ENCODE measurements around the gene TRPM4. TPM values are rescaled to one million over a fixed set of nuclear protein-coding genes. Genes with fewer than 3 reads are reported as not detected.

The TRPM4 gene
- total RNA-seq, 1 donor from 2014 or later: 51.6 TPM

GRCh38 chr19:49193822-49194394, 36.3 kb downstream of the TRPM4 start:
- no peak overlapping the region for H3K27ac ChIP-seq
- ATAC-seq (no peak), DNase-seq (peak; percentile 10)
- H3K4me1 ChIP-seq: peaks cover 13% of the 10 kb centered on the region
- H3K4me3 ChIP-seq: no peak overlapping the region
- no peaks in the 10 kb centered on the region for H3K27me3 ChIP-seq (ENCODE audit: low read depth)
- intact Hi-C loops (cut with DNase I): no loop called here
- no peaks in the 10 kb centered on the region for H3K9me3 ChIP-seq
- TF ChIP-seq CTCF (IDR thresholded peaks at IDR 0.05): no peak
- peaks cover 61% of the 10 kb centered on the region for H3K36me3 ChIP-seq

GRCh38 chr19:49194408-49194807, 36.8 kb downstream of the TRPM4 start:
- Histone ChIP-seq H3K9me3 (no peaks in the 10 kb centered on the region), H3K27me3 (ENCODE audit: low read depth) (no peaks in the 10 kb centered on the region), H3K4me1 (peaks cover 8% of the 10 kb centered on the region), H3K36me3 (peaks cover 56% of the 10 kb centered on the region), H3K27ac (no peak overlapping the region), H3K4me3 (no peak overlapping the region)
- DNase-seq (no peak), ATAC-seq (no peak)
- TF ChIP-seq CTCF (IDR thresholded peaks at IDR 0.05): no peak
- intact Hi-C loops (cut with DNase I): no loop called here

- Histone ChIP-seq H3K4me1 (no peaks in the 10 kb centered on the region), H3K27me3 (ENCODE audit: low read depth) (no peaks in the 10 kb centered on the region), H3K4me3 (no peak overlapping the region), H3K27ac (no peak overlapping the region), H3K36me3 (peaks cover 57% of the 10 kb centered on the region), H3K9me3 (no peaks in the 10 kb centered on the region)
- ATAC-seq (peak in 1 of 2 donors; percentile 34), DNase-seq (peak; percentile 39)
- intact Hi-C loops (cut with DNase I): no loop called here
- TF ChIP-seq CTCF (IDR thresholded peaks at IDR 0.05): no peak
These were observed 39.1 kb downstream of the TRPM4 start for GRCh38 chr19:49196527-49197240.

GRCh38 chr19:49200238-49200862, 42.8 kb downstream of the TRPM4 start:
- H3K27ac ChIP-seq: no peak overlapping the region
- no peaks in the 10 kb centered on the region for H3K9me3 ChIP-seq
- DNase-seq (peak; percentile 34), ATAC-seq (peak; percentile 35 to 46)
- no peaks in the 10 kb centered on the region for H3K27me3 ChIP-seq (ENCODE audit: low read depth)
- no peak for TF ChIP-seq CTCF (IDR thresholded peaks at IDR 0.05)
- H3K4me1 ChIP-seq: no peaks in the 10 kb centered on the region
- peaks cover 72% of the 10 kb centered on the region for H3K36me3 ChIP-seq
- no peak overlapping the region for H3K4me3 ChIP-seq
- intact Hi-C loops (cut with DNase I): no loop called here

GRCh38 chr19:49201042-49201441, 43.5 kb downstream of the TRPM4 start:
- H3K36me3 ChIP-seq: peaks cover 75% of the 10 kb centered on the region

More at GRCh38 chr19:49201042-49201441, 43.5 kb downstream of the TRPM4 start:
- Histone ChIP-seq H3K9me3 (no peaks in the 10 kb centered on the region), H3K4me1 (no peaks in the 10 kb centered on the region), H3K27ac (no peak overlapping the region), H3K4me3 (no peak overlapping the region), H3K27me3 (ENCODE audit: low read depth) (no peaks in the 10 kb centered on the region)
- ATAC-seq (no peak), DNase-seq (no peak)
- no peak for TF ChIP-seq CTCF (IDR thresholded peaks at IDR 0.05)
- intact Hi-C loops (cut with DNase I): no loop called here
